ENCODE measurements around the gene IGFBP5.

DNA sequence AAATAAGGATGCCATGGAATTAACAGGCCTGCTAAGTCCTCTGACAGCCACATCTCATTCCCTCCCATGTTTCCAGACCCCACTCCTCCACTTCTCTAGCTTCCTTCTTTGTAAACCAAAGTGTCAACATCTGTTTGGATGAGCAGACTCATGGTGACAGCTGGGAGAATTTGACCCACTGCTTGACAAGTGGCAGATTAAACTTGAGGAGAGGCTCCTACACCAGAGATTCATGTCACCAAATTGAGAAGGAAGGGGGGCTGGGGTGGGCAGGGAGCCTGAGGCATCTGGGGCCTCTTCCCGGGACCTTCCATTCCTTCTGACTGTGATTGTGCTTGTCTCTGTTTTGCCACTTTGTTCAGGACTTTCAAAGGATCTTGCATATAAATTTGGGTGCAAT is 41.0 kb upstream of the IGFBP5 start:
- TF ChIP-seq, protein P1, sequence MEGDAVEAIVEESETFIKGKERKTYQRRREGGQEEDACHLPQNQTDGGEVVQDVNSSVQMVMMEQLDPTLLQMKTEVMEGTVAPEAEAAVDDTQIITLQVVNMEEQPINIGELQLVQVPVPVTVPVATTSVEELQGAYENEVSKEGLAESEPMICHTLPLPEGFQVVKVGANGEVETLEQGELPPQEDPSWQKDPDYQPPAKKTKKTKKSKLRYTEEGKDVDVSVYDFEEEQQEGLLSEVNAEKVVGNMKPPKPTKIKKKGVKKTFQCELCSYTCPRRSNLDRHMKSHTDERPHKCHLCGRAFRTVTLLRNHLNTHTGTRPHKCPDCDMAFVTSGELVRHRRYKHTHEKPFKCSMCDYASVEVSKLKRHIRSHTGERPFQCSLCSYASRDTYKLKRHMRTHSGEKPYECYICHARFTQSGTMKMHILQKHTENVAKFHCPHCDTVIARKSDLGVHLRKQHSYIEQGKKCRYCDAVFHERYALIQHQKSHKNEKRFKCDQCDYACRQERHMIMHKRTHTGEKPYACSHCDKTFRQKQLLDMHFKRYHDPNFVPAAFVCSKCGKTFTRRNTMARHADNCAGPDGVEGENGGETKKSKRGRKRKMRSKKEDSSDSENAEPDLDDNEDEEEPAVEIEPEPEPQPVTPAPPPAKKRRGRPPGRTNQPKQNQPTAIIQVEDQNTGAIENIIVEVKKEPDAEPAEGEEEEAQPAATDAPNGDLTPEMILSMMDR (IDR thresholded peaks at IDR 0.05; ENCODE audit: control extremely low read depth in 1 of 3, insufficient read depth in 1 of 3, low read depth in 1 of 3, low read length in 3 of 3), result no peak
- TF ChIP-seq CHD1 (IDR thresholded peaks at IDR 0.05; ENCODE audit: low read depth, low read length), result no peak
- TF ChIP-seq, protein P2, sequence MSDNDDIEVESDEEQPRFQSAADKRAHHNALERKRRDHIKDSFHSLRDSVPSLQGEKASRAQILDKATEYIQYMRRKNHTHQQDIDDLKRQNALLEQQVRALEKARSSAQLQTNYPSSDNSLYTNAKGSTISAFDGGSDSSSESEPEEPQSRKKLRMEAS (IDR thresholded peaks at IDR 0.05), result no peak
- TF ChIP-seq MAFK (IDR thresholded peaks at IDR 0.05; ENCODE audit: low read depth, low read length), result no peak
- TF ChIP-seq HDAC2 (IDR thresholded peaks at IDR 0.05; ENCODE audit: borderline replicate concordance in 1 of 2, low read depth in 2 of 2, low read length in 2 of 2), result no peak
- TF ChIP-seq EZH2 (IDR thresholded peaks at IDR 0.05; ENCODE audit: low read depth, low read length, severe bottlenecking), result no peak
- TF ChIP-seq GTF2F1 (IDR thresholded peaks at IDR 0.05; ENCODE audit: borderline replicate concordance, low read depth, low read length), result no peak
- TF ChIP-seq TAF1 (IDR thresholded peaks at IDR 0.05; ENCODE audit: low read depth, low read length), result no peak
- no peak for TF ChIP-seq KDM1A (IDR thresholded peaks at IDR 0.05; ENCODE audit: borderline replicate concordance, low read length)
- TF ChIP-seq, protein P3, sequence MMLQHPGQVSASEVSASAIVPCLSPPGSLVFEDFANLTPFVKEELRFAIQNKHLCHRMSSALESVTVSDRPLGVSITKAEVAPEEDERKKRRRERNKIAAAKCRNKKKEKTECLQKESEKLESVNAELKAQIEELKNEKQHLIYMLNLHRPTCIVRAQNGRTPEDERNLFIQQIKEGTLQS (IDR thresholded peaks at IDR 0.05; ENCODE audit: insufficient read depth, low read depth, low read length), result no peak
- no peak for TF ChIP-seq CHD2 (IDR thresholded peaks at IDR 0.05; ENCODE audit: low read length)
- no peak for TF ChIP-seq RAD21 (IDR thresholded peaks at IDR 0.05 in 1 of 2, conservative IDR thresholded peaks at IDR 0.05 in 1 of 2; ENCODE audit: low read depth in 2 of 2, low read length in 2 of 2)
- no peak for TF ChIP-seq SUZ12 (IDR thresholded peaks at IDR 0.05; ENCODE audit: low read length)

Measured in H1 (cell line).